ENCODE measurements around the gene NRARP.

NRARP gene

GRCh38 chr9:137297966-137298365 lies 4.1 kb downstream of the NRARP start:
- no peak for DNase-seq (ENCODE audit: low spot score)

GRCh38 chr9:137296670-137297664 lies 5.1 kb downstream of the NRARP start:
- DNase-seq (ENCODE audit: low spot score), result no peak

GRCh38 chr9:137295849-137296669 lies 6.0 kb downstream of the NRARP start:
- DNase-seq (ENCODE audit: low spot score), result no peak

- DNase-seq (ENCODE audit: low spot score), result peak; percentile 14
Measured at GRCh38 chr9:137295238-137295811, 6.7 kb downstream of the NRARP start.

GRCh38 chr9:137294681-137295237 lies 7.3 kb downstream of the NRARP start:
- DNase-seq (ENCODE audit: low spot score), result no peak

- no peak for DNase-seq (ENCODE audit: low spot score)
Measured at GRCh38 chr9:137294091-137294680, 7.9 kb downstream of the NRARP start.

- no peak for DNase-seq (ENCODE audit: low spot score)
Measured at GRCh38 chr9:137293482-137294090, 8.5 kb downstream of the NRARP start.

- DNase-seq (ENCODE audit: low spot score), result no peak
Measured at GRCh38 chr9:137293094-137293481, 9.0 kb downstream of the NRARP start.

- DNase-seq (ENCODE audit: low spot score), result no peak
Measured at GRCh38 chr9:137286975-137287383, 15.1 kb downstream of the NRARP start.

- DNase-seq (ENCODE audit: low spot score), result no peak
Measured at GRCh38 chr9:137281345-137282116, 20.5 kb downstream of the NRARP start.

- no peak for DNase-seq (ENCODE audit: low spot score)
Measured at GRCh38 chr9:137280474-137281344, 21.4 kb downstream of the NRARP start.

GRCh38 chr9:137279741-137280473 lies 22.2 kb downstream of the NRARP start:
- no peak for DNase-seq (ENCODE audit: low spot score)

GRCh38 chr9:137278721-137279711 lies 23.1 kb downstream of the NRARP start:
- DNase-seq (ENCODE audit: low spot score), result no peak

GRCh38 chr9:137278061-137278701 lies 23.9 kb downstream of the NRARP start:
- no peak for DNase-seq (ENCODE audit: low spot score)

GRCh38 chr9:137277329-137278041 lies 24.6 kb downstream of the NRARP start, which contains the start of gene TOR4A:
Gene TOR4A, plus strand, starts transcription at chr9:137277726. Its CDS starts 964 bp downstream, at chr9:137278690.
- DNase-seq (ENCODE audit: low spot score), result no peak

Data from hematopoietic multipotent progenitor cell treated with erythropoietin and hydrocortisone succinate and interleukin-3 and kit ligand, for 15 days (in vitro differentiated cells).